PC-3 (cell line): ENCODE data around the gene ATF7IP2. TPM values are rescaled to one million over a fixed set of nuclear protein-coding genes. Genes with fewer than 3 reads are reported as not detected.

Source experiments
- ATAC-seq: fragments of 200-7000 bp; cut with Tn5 transposase; 2 replicates; pipeline ENCODE4 v1.9.1; 2020; ENCODE audit warnings: mild to moderate bottlenecking, moderate library complexity
- BruUV-seq: library from RNA; stranded (reverse); fragments of 400-500 nt; replicated peaks from 2 replicates; lab custom pipeline; 2021; lab: Mats Ljungman, UMichigan
- CTCF ChIA-PET: fragments of 300-600 bp; sonication (Branson Sonifier 250); formaldehyde crosslinking; loops from one replicate; lab custom pipeline; 2022; ENCODE audit warnings: antibody characterized with exemption; lab: Charles Lee
- POLR2A ChIA-PET: fragments of 300-600 bp; sonication (Branson Sonifier 250); formaldehyde crosslinking; loops from one replicate; lab custom pipeline; 2022; ENCODE audit warnings: antibody characterized with exemption; ENCODE audit not compliant: unreplicated experiment; lab: Charles Lee
- DNase-seq: peaks from one replicate; pipeline ENCODE4 v3.0.0-alpha.2; 2015
- H2AFZ ChIP-seq: fragments of 300-600 bp; sonication (generic); 2 replicates; pipeline ENCODE4 v1.6.0; 2016; ENCODE audit warnings: antibody characterized with exemption, low read length
- H3F3A ChIP-seq: fragments of 300-600 bp; sonication (generic); one replicate; pipeline ENCODE4 v1.6.0; 2017; ENCODE audit warnings: antibody characterized with exemption, low read length, control low read depth, mild to moderate bottlenecking; ENCODE audit not compliant: unreplicated experiment
- H3K27ac ChIP-seq: fragments of 300-600 bp; sonication (generic); 2 replicates; pipeline ENCODE4 v1.5.1; 2016; ENCODE audit warnings: mild to moderate bottlenecking, low read length
- H3K27me3 ChIP-seq: fragments of 300-600 bp; sonication (generic); 2 replicates; pipeline ENCODE4 v1.6.1; 2016; ENCODE audit warnings: low read length, mixed read lengths
- H3K36me3 ChIP-seq: fragments of 300-600 bp; sonication (generic); 2 replicates; pipeline ENCODE4 v1.6.1; 2016; ENCODE audit warnings: low read depth, mixed run types, low read length, mixed read lengths
- H3K4me1 ChIP-seq: fragments of 300-600 bp; sonication (generic); 2 replicates; pipeline ENCODE4 v1.5.1; 2016; ENCODE audit warnings: low read length; ENCODE audit not compliant: insufficient read depth
- H3K4me2 ChIP-seq: fragments of 300-600 bp; sonication (generic); 2 replicates; pipeline ENCODE4 v1.6.0; 2016; ENCODE audit warnings: low read length
- H3K4me3 ChIP-seq: fragments of 300-600 bp; sonication (generic); 2 replicates; pipeline ENCODE4 v1.5.1; 2016; ENCODE audit warnings: mild to moderate bottlenecking, low read length, mixed read lengths
- H3K79me2 ChIP-seq: fragments of 300-600 bp; sonication (generic); 2 replicates; pipeline ENCODE4 v1.6.1; 2017; ENCODE audit warnings: low read length, mixed read lengths
- H3K9ac ChIP-seq: fragments of 300-600 bp; sonication (generic); 2 replicates; pipeline ENCODE4 v1.6.0; 2016; ENCODE audit warnings: mild to moderate bottlenecking, low read length
- H3K9me2 ChIP-seq: fragments of 300-600 bp; sonication (generic); replicated peaks from 2 replicates; pipeline ENCODE4 v1.6.1; 2016; ENCODE audit warnings: mixed run types, low read length, mixed read lengths
- H3K9me3 ChIP-seq: fragments of 300-600 bp; sonication (generic); 2 replicates; pipeline ENCODE4 v1.6.1; 2016; ENCODE audit warnings: low read length, mixed read lengths
- H4K20me1 ChIP-seq: fragments of 300-600 bp; sonication (generic); 2 replicates; pipeline ENCODE4 v1.6.1; 2016; ENCODE audit warnings: low read length, mixed read lengths
- EZH2 ChIP-seq: fragments of 300-600 bp; sonication (generic); IDR thresholded peaks from one replicate; pipeline ENCODE4 v1.6.1; 2017; ENCODE audit warnings: antibody characterized with exemption, mild to moderate bottlenecking, low read length; ENCODE audit not compliant: unreplicated experiment
- EZH2phosphoT487 ChIP-seq: fragments of 300-600 bp; sonication (generic); IDR thresholded peaks from 2 replicates; pipeline ENCODE4 v1.6.1; 2018; ENCODE audit warnings: mild to moderate bottlenecking, antibody characterized with exemption, low read length, borderline replicate concordance
- intact Hi-C: fragments of 100-400 bp; cut with micrococcal nuclease; formaldehyde crosslinking; loops from 2 replicates; pipeline ENCODE4 v1.9.0; 2023
- total RNA-seq: library from RNA; depleted of rRNA; stranded (reverse); fragments of >200 nt; gene quantifications from 2 replicates; pipeline ENCODE4 v1.2.3, GENCODE V29; 2014
- TF ChIP-seq, protein P1 (sequence below): fragments of 300-600 bp; sonication (generic); conservative IDR thresholded peaks from 2 replicates; pipeline ENCODE4 v1.5.1; 2017; ENCODE audit warnings: antibody characterized with exemption, low read depth, mild to moderate bottlenecking, low read length

Gene ATF7IP2
- total RNA-seq, 1 experiment from 2014 or later: 6.2 TPM

DNA sequence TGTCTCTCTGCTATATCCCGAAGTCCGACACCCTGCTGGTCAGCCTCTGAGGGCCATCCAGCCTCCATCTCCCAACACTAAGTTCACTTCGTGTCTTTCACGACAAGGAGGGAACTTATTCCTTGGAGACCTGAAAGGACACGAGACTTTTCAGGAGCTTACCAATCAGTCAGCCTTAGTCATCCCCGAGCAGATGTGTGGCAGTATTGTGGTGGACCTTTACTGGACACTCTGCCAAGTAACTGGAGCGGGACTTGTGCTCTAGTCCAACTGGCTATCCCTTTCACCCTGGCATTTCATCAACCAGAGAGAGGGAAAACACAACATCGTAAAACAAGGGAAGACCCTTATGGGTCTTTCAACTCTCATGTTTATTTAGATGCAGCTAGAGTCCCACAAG, 107.4 kb downstream of the ATF7IP2 start:
- ATAC-seq (no peak), DNase-seq (no peak)
- H3K36me3 ChIP-seq: no peaks in the 10 kb centered on the region
- H3K9me2 ChIP-seq: no peaks in the 10 kb centered on the region
- no TSS peak for BruUV-seq
- intact Hi-C loops: no loop called here
- H3K4me1 ChIP-seq: no peaks in the 10 kb centered on the region
- no peaks in the 10 kb centered on the region for H3F3A ChIP-seq
- no peaks in the 10 kb centered on the region for H3K27me3 ChIP-seq
- H2AFZ ChIP-seq: no peak overlapping the region
- no peaks in the 10 kb centered on the region for H4K20me1 ChIP-seq
- no peak overlapping the region for H3K27ac ChIP-seq
- H3K4me3 ChIP-seq: no peak overlapping the region
- CTCF ChIA-PET: no interaction called here
- TF ChIP-seq EZH2 (no peak), EZH2phosphoT487 (no peak)
- TF ChIP-seq, protein P1, sequence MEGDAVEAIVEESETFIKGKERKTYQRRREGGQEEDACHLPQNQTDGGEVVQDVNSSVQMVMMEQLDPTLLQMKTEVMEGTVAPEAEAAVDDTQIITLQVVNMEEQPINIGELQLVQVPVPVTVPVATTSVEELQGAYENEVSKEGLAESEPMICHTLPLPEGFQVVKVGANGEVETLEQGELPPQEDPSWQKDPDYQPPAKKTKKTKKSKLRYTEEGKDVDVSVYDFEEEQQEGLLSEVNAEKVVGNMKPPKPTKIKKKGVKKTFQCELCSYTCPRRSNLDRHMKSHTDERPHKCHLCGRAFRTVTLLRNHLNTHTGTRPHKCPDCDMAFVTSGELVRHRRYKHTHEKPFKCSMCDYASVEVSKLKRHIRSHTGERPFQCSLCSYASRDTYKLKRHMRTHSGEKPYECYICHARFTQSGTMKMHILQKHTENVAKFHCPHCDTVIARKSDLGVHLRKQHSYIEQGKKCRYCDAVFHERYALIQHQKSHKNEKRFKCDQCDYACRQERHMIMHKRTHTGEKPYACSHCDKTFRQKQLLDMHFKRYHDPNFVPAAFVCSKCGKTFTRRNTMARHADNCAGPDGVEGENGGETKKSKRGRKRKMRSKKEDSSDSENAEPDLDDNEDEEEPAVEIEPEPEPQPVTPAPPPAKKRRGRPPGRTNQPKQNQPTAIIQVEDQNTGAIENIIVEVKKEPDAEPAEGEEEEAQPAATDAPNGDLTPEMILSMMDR: no peak
- no peaks in the 10 kb centered on the region for H3K79me2 ChIP-seq
- H3K4me2 ChIP-seq: no peak overlapping the region
- H3K9me3 ChIP-seq: no peaks in the 10 kb centered on the region
- H3K9ac ChIP-seq: no peak overlapping the region
- POLR2A ChIA-PET: no interaction called here

DNA sequence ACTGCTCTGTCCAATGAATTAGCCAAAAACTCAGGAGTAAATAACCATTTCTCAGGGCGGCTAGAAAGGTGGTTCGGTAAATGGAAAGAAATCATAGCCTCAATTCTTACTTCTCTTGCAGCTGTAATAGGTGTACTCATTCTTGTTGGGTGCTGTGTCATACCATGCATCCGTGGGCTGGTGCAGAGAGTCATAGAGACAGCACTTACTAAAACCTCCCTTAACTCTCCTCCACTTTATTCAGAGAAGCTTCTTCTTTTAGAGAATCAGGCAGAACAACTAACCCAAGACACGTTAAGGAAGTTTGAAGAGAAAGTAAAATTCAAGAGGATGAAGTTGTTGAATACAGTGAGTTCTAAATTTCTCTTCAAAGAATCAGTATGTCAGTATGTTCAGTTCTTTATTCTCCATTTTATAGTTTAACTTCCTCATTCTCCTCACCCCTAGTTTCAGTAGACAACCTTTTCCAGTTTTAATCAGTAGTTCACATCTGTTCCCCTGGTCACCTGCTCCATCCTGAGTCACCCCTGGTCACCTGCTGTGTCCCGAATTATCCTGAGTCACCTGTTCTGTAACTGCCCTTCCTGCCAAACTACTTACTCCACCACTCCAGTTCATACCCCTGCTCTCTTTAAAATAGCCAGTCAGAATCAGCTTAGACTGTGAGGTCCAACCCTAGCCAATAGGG, 108.6 kb downstream of the ATF7IP2 start:
- CTCF ChIA-PET: interaction anchor here (0.7 kb wide), 1 partner anchor 179 kb away, joined by 3 read pairs; no protein-coding TSS in a partner anchor
- no peaks in the 10 kb centered on the region for H3K36me3 ChIP-seq

DNA sequence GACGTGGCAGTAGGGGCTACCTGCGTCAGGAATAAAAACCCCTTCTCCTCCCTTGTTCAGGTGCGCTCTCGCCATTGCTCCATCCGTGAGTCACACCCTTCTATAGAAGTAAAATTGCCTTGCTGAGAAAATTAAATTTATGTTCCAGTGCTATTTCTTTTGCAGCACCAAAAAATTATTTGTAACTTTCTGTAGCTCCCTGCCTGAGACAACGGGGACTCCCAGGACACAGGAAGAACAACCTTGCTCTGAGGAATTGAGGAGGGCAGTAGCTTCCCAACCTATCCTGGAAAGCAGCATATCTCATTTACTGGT, 109.1 kb downstream of the ATF7IP2 start:
- Histone ChIP-seq H3K9me2 (no peaks in the 10 kb centered on the region), H4K20me1 (no peaks in the 10 kb centered on the region), H3K4me2 (no peak overlapping the region), H3K4me1 (no peaks in the 10 kb centered on the region), H2AFZ (no peak overlapping the region), H3K36me3 (no peaks in the 10 kb centered on the region), H3K9me3 (no peaks in the 10 kb centered on the region), H3K79me2 (no peaks in the 10 kb centered on the region), H3K27ac (no peak overlapping the region), H3K4me3 (no peak overlapping the region), H3K9ac (no peak overlapping the region), H3F3A (no peaks in the 10 kb centered on the region), H3K27me3 (no peaks in the 10 kb centered on the region)
- intact Hi-C loops: no loop called here
- no peak for TF ChIP-seq EZH2phosphoT487
- TF ChIP-seq, protein P1: no peak
- TF ChIP-seq EZH2: no peak
- no TSS peak for BruUV-seq
- ChIA-PET CTCF (no interaction called here), POLR2A (no interaction called here)
- DNase-seq: no peak
- ATAC-seq: no peak

More for the DNA sequence above, 108.6 kb downstream of the ATF7IP2 start:
- no peak for ATAC-seq
- TF ChIP-seq EZH2phosphoT487 (no peak), EZH2 (no peak)
- TF ChIP-seq, protein P1: no peak
- Histone ChIP-seq H3K9me3 (no peaks in the 10 kb centered on the region), H3K27ac (no peak overlapping the region), H3K4me3 (no peak overlapping the region), H4K20me1 (no peaks in the 10 kb centered on the region), H3K9ac (no peak overlapping the region), H3F3A (no peaks in the 10 kb centered on the region), H3K79me2 (no peaks in the 10 kb centered on the region), H3K27me3 (no peaks in the 10 kb centered on the region), H2AFZ (no peak overlapping the region), H3K4me2 (no peak overlapping the region), H3K9me2 (no peaks in the 10 kb centered on the region), H3K4me1 (no peaks in the 10 kb centered on the region)
- POLR2A ChIA-PET: no interaction called here
- no TSS peak for BruUV-seq
- intact Hi-C loops: no loop called here
- DNase-seq: no peak
